ENCODE measurements around the gene SOS1.

Gene SOS1

DNA sequence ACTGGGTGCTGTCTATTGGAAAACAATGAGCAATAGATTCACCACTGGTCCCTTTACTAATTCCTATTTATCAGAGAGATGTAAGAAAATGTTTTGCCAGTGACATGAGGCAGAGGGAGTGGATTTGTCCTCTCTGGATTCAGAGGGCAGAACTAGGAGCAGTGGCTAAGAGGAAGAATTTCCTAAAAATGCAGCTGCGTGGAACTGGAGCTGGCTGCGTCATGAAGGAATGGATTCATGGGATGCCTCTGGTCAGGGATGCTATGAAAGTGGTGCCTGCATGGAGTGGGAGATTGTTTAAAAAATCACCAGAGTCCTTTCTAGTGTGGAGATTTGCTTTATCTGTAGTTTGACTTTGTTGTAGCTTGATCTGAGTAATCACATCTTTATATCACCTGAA lies 152.8 kb downstream of the SOS1 start:
- Mint-ChIP-seq H3K27ac (no peak overlapping the region), H3K4me3 (no peak overlapping the region), H3K9me3 (no peaks in the 10 kb centered on the region), H3K4me1 (ENCODE audit: low read depth) (no peaks in the 10 kb centered on the region), H3K27me3 (peaks cover 2% of the 10 kb centered on the region), H3K36me3 (ENCODE audit: low read depth) (no peaks in the 10 kb centered on the region)
- no peak for DNase-seq

DNA sequence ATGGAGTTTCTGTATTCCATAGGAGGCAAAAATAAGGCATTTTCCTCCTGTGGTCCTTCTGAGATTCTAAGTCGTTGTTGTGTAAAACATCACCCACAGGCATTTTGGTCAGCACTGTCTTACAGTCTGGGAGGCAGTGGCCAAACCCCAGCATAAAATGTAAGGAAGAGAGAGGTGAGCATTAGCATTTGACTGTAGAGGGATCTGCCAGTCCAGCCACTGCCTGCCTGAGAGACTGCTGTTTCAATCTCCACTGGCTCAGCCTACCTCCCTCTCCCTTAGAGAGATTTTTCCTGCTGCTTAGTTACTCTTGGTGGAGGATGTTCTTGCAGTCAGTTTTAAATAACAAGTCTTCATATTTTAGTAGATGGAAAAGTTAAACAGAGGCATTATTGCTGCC lies 154.2 kb downstream of the SOS1 start:
- H3K4me1 Mint-ChIP-seq (ENCODE audit: low read depth) = no peaks in the 10 kb centered on the region
- H3K36me3 Mint-ChIP-seq (ENCODE audit: low read depth) = no peaks in the 10 kb centered on the region
- no peak for DNase-seq
- peaks cover 12% of the 10 kb centered on the region for H3K27me3 Mint-ChIP-seq
- no peak overlapping the region for H3K27ac Mint-ChIP-seq
- no peaks in the 10 kb centered on the region for H3K9me3 Mint-ChIP-seq
- no peak overlapping the region for H3K4me3 Mint-ChIP-seq

DNA sequence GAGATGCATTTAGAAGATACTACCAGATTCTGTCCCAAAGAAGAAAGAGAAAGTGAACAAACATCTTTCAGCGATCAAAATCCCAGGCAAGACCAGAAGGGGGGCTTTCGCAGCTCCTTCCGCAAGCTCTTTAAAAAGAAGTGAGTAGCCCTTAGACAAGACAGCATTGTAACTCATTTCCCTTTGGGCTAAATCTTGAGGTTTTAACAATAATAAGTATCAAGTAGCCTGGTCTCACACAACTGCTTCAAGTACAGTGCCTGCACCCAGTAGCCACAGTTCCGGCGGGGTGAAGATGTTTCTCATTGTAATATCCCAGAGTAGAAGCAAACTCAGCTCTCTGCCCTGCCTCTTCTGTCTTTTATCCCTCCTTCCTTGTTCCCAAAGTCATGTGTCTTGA lies 154.8 kb downstream of the SOS1 start:
- Mint-ChIP-seq H3K27ac (no peak overlapping the region), H3K4me1 (ENCODE audit: low read depth) (peaks cover under 1% of the 10 kb centered on the region), H3K27me3 (peaks cover 19% of the 10 kb centered on the region), H3K9me3 (no peaks in the 10 kb centered on the region), H3K36me3 (ENCODE audit: low read depth) (no peaks in the 10 kb centered on the region), H3K4me3 (no peak overlapping the region)
- no peak for DNase-seq

DNA sequence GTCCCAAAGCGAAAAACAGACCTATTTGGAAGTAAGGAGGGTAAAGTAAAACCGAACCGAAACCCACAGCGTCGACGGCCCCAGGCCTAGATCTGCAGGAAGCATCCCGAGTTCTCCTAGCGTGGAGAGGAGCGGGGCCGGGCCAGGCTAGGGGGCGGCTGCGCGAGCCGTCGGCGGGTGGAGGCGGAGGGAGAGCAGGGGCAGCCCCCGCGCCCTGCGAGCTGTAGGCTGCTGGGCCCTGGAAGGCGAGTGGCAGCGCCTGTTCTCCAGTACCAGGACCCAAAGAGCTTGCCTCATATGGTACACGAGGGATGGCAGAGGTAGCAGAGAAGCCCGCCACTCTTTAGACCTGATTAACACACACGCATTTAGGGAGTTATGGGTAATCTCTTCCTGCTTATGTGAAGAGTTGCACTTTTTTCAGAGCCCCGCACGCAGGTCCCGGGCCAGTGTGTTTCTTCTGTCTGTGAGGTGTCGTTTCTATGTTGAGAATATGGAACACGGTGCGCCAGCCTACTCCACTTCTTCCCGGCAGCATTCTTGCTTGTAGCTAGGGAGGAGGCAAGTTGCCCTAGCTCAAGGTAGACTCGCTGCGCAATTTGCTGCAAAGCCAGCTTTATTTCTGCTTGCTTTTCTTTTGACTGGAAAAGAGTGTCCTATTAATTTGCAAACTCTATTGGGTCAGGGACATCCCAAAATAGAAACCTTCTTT lies 160.1 kb downstream of the SOS1 start:
- peaks cover 4% of the 10 kb centered on the region for H3K4me1 Mint-ChIP-seq (ENCODE audit: low read depth)
- no peaks in the 10 kb centered on the region for H3K9me3 Mint-ChIP-seq
- no peak overlapping the region for H3K27ac Mint-ChIP-seq
- DNase-seq = no peak
- peaks cover 43% of the 10 kb centered on the region for H3K27me3 Mint-ChIP-seq
- H3K36me3 Mint-ChIP-seq (ENCODE audit: low read depth) = no peaks in the 10 kb centered on the region
- peak overlapping the region; percentile 18 for H3K4me3 Mint-ChIP-seq

DNA sequence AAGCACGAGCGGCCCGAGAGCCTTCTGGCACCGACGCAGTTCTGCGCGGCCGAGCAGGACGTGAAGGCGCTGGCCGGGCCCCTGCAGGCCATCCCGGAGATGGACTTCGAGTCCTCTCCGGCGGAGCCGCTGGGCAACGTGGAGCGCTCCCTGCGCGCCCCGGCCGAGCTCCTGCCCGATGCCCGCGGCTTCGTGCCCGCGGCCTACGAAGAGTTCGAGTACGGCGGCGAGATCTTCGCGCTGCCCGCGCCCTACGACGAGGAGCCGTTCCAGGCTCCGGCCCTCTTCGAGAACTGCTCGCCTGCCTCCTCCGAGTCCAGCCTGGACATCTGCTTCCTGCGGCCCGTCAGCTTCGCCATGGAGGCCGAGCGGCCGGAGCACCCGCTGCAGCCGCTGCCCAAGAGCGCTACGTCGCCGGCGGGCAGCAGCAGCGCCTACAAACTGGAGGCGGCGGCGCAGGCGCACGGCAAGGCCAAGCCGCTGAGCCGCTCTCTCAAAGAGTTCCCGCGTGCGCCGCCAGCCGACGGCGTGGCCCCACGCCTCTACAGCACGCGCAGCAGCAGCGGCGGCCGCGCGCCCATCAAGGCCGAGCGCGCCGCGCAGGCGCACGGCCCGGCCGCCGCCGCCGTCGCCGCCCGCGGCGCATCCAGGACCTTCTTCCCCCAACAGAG lies 160.8 kb downstream of the SOS1 start:
- H3K27me3 Mint-ChIP-seq = peaks cover 43% of the 10 kb centered on the region
- peaks cover 4% of the 10 kb centered on the region for H3K4me1 Mint-ChIP-seq (ENCODE audit: low read depth)
- H3K36me3 Mint-ChIP-seq (ENCODE audit: low read depth) = no peaks in the 10 kb centered on the region
- H3K27ac Mint-ChIP-seq = no peak overlapping the region
- no peaks in the 10 kb centered on the region for H3K9me3 Mint-ChIP-seq
- peak; percentile 76 for DNase-seq
- peak overlapping the region; percentile 53 for H3K4me3 Mint-ChIP-seq

DNA sequence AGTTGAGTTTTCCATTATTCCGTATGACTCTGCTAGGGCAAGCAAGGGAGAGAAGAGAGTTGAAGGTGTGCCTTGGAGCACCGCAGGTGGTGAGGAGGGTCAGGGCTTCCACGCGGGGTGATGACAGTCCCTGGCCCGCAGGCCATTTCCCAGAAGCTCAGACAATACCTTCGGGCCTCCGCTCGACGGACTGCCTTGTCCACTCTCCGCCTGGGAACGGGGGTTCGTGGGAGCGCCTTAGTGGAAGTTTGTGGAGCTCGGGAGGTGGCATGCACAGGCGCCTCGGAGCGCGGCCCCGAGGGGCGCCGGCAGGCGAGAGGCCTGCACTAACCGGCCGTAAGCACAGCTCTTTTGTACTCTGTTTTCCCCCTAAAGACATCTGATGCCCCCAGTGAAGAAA lies 161.4 kb downstream of the SOS1 start:
- H3K4me1 Mint-ChIP-seq (ENCODE audit: low read depth) = peaks cover 4% of the 10 kb centered on the region
- DNase-seq = no peak
- no peak overlapping the region for H3K27ac Mint-ChIP-seq
- H3K36me3 Mint-ChIP-seq (ENCODE audit: low read depth) = no peaks in the 10 kb centered on the region
- peaks cover 43% of the 10 kb centered on the region for H3K27me3 Mint-ChIP-seq
- no peaks in the 10 kb centered on the region for H3K9me3 Mint-ChIP-seq
- H3K4me3 Mint-ChIP-seq = no peak overlapping the region

DNA sequence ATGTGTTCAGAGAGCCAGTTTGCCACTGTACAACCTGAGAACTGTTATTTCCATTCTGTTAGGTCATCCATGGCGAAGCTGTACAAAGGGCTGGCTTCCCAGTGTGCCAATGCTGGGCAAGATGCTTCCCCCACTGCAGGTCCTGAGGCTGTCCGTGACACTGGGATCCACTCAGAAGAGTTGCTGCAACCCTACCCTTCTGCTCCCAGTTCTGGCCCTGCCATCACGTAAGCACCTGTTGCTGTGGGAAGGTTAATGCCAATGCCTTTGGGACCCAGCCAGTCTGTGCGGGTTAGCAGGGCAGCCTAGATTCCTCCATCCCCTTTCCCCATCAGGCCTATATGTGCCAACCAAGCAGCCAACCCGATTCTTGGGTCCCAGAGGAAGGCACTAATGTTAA lies 162.9 kb downstream of the SOS1 start:
- Mint-ChIP-seq H3K27me3 (peaks cover 41% of the 10 kb centered on the region), H3K4me3 (no peak overlapping the region), H3K36me3 (ENCODE audit: low read depth) (no peaks in the 10 kb centered on the region), H3K4me1 (ENCODE audit: low read depth) (peaks cover 4% of the 10 kb centered on the region), H3K9me3 (no peaks in the 10 kb centered on the region), H3K27ac (no peak overlapping the region)
- no peak for DNase-seq

DNA sequence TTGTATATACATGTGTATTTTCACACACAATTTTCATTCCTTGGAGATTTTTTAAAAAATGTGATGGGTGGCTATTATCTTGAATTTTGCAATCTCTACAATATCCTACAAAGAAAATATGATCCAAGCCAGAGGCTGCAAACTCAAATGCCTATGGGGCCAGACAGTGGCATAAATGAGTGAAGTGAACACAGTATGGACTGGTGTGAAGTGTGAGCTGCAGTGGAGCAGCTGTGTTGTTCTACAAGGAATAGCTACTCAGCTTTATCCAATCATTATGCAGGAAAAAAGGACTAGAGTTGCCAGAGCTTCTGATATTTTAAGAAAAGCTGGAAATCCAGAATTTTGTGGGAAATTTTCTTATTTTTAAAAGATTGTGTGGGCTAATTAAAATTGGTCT lies 169.1 kb downstream of the SOS1 start:
- H3K36me3 Mint-ChIP-seq (ENCODE audit: low read depth) = no peaks in the 10 kb centered on the region
- H3K4me1 Mint-ChIP-seq (ENCODE audit: low read depth) = no peaks in the 10 kb centered on the region
- H3K27me3 Mint-ChIP-seq = no peaks in the 10 kb centered on the region
- no peaks in the 10 kb centered on the region for H3K9me3 Mint-ChIP-seq
- no peak overlapping the region for H3K27ac Mint-ChIP-seq
- no peak for DNase-seq
- H3K4me3 Mint-ChIP-seq = no peak overlapping the region

DNA sequence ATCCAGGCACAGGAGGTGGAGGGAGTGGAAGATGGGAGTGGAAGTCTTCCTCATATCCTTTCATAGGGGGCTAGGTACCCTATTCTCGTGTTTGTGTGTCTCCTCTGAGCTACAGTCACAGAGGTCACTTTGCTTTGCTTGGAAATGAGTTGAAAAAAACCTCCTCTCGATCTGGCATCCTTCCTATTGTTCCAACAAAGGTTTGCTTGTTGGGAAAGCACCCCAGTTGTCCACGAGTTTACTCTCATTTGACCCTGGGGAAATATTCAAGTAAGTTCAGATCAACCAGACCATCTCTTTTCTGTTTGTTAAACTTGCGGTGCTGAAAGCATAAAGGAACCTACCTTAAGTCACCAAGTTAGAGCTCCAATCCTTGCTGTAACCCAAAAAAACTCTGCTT lies 171.9 kb downstream of the SOS1 start:
- Mint-ChIP-seq H3K27me3 (no peaks in the 10 kb centered on the region), H3K27ac (no peak overlapping the region), H3K36me3 (ENCODE audit: low read depth) (no peaks in the 10 kb centered on the region), H3K4me3 (no peak overlapping the region), H3K9me3 (no peaks in the 10 kb centered on the region), H3K4me1 (ENCODE audit: low read depth) (no peaks in the 10 kb centered on the region)
- DNase-seq = no peak

DNA sequence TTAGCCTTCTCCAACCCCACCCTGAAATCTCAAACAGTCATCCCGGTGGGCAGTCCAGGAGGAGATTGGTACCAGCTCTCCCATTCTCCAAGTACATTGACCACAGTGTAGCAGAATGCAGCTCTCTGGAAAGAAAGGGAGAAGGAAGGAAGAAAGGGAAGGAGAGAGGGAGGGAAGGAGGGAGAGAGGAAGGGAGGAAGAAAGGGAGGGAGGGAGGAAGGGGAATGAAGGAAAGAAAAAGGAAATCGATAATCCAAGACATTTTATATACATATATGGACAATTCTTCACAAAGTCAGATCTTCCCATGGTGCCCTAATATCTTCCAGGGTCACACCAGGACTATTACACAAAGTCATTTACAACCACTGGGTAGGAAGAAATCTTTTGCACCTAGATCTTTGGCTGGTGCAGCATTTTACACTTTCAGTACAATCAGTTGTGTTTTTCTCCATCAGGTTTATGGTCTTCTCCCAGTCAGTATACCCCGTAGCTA lies 172.4 kb downstream of the SOS1 start:
- DNase-seq = no peak
- H3K4me1 Mint-ChIP-seq (ENCODE audit: low read depth) = no peaks in the 10 kb centered on the region
- H3K27ac Mint-ChIP-seq = no peak overlapping the region
- no peaks in the 10 kb centered on the region for H3K27me3 Mint-ChIP-seq
- H3K4me3 Mint-ChIP-seq = no peak overlapping the region
- no peaks in the 10 kb centered on the region for H3K9me3 Mint-ChIP-seq
- no peaks in the 10 kb centered on the region for H3K36me3 Mint-ChIP-seq (ENCODE audit: low read depth)

DNA sequence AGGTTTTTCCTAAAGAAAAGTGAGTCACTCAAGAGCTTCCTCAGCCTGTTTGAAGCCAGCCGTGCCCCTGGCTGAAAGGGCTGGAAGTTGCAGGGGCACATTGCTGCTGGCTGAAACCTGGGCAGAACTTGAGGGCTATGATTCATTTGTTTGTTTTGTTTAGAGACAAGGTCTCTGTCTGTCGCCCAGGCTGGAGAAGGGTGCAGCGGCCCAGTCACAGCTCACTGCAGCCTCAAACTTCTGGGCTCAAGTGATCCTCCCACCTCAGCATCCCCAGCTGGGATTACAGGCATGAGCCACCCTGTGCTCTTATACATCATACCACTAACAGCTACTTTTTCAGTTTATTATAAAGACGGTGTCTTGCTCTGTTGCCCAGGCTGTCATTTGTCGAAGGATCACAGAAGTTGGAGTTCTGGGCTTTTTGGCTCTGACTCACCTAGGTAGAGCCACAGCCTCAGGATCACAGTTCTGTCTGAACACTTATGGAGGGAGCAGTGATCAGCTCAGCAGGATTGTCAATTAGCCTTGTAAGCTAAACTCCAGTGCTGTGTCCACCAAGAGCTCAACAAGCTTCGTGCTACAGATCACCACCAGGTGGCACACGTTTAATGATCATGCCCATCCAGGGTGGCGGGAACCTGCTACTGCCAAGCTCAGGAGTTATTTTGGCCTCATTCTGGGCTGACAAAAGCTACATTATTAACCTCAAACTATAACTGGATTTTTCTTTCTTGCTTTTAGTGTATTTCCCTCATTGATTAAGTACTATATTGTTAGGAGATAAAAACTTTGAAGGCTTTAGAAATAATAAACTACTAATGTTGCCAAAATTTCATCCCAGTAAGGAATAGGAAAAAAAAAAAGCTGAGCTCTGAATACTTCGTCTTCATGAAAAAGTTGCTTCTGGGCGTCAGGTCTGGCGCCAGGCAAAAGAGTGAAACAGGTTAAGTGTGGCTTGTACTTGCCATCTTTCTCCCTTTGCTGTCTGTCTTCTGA lies 173.3 kb downstream of the SOS1 start:
- H3K9me3 Mint-ChIP-seq = no peaks in the 10 kb centered on the region
- H3K4me1 Mint-ChIP-seq (ENCODE audit: low read depth) = no peaks in the 10 kb centered on the region
- no peaks in the 10 kb centered on the region for H3K36me3 Mint-ChIP-seq (ENCODE audit: low read depth)
- H3K27ac Mint-ChIP-seq = no peak overlapping the region
- H3K27me3 Mint-ChIP-seq = no peaks in the 10 kb centered on the region
- H3K4me3 Mint-ChIP-seq = no peak overlapping the region
- peak; percentile 66 for DNase-seq

DNA sequence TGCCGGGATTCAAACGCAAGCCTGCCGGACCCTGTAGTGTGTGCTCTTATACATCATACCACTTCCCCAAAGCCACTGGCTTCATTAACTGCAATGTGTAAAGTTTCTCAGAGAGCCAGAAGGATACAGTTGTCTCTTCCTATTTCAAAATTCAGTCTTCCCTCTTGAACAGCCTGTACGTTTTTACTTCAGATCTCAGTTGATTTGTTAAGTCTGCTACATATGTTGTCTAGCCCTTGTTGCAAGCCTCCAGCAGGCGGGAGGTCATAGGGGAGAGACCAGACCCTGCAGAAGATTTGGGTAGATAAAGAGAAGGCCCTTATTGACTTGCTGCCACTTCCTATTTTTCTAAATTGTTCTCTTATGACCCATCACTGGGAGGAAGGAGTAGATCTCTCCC lies 174.9 kb downstream of the SOS1 start:
- Mint-ChIP-seq H3K9me3 (no peaks in the 10 kb centered on the region), H3K36me3 (ENCODE audit: low read depth) (no peaks in the 10 kb centered on the region), H3K4me1 (ENCODE audit: low read depth) (no peaks in the 10 kb centered on the region), H3K4me3 (no peak overlapping the region), H3K27ac (no peak overlapping the region), H3K27me3 (no peaks in the 10 kb centered on the region)
- DNase-seq = no peak

DNA sequence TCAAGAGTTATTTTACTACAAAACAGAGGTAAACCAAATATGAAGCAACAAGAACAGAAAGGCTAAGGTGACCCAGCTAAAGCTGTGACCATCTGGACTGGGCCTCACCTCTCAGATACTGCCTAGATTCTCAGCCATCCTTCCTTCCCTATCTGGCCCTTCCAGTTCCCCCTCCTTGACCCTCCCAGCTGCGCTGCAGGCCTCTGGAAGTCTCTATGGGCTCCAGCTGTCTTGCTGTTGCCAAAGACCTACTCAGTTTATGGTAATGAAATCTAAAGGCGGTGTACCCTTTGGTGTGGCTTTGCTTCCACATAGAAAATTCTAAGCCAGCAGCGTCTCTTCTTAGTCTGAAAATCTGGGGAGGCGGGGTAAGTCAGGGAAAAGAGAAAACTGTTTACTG lies 175.5 kb downstream of the SOS1 start:
- no peak for DNase-seq
- Mint-ChIP-seq H3K27me3 (no peaks in the 10 kb centered on the region), H3K4me1 (ENCODE audit: low read depth) (no peaks in the 10 kb centered on the region), H3K36me3 (ENCODE audit: low read depth) (no peaks in the 10 kb centered on the region), H3K9me3 (no peaks in the 10 kb centered on the region), H3K4me3 (no peak overlapping the region), H3K27ac (no peak overlapping the region)

DNA sequence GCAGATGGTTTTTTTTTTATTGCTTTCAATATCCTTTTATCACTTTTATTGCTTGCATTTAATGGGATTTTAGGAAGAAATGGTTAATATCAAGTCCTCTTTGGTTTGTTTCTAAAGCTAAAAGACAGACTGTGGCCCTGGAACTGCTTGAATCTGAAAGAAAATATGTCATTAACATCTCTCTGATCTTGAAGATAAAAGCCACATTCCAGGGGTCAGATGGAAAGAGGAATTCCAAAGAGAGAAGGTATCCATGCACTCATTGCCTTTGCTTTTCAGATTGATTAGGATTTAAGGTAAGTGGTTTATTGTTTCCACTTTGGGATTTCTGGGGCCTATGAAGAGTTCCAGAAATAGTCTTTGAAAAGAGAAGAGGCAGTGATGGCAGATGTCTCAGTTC lies 177.1 kb downstream of the SOS1 start:
- no peaks in the 10 kb centered on the region for H3K9me3 Mint-ChIP-seq
- no peak overlapping the region for H3K27ac Mint-ChIP-seq
- H3K36me3 Mint-ChIP-seq (ENCODE audit: low read depth) = no peaks in the 10 kb centered on the region
- H3K4me3 Mint-ChIP-seq = no peak overlapping the region
- no peaks in the 10 kb centered on the region for H3K4me1 Mint-ChIP-seq (ENCODE audit: low read depth)
- DNase-seq = no peak
- no peaks in the 10 kb centered on the region for H3K27me3 Mint-ChIP-seq

Data from activated T-cell treated with anti-CD3 and anti-CD28 coated beads, Interleukin-2, amount 50 U/mL, for 24 hours (primary cell).